Calu3 (cell line): Measurements from ENCODE around the gene S100A9. TPM values are rescaled to one million over a fixed set of nuclear protein-coding genes. Genes with fewer than 3 reads are reported as not detected.
A peak's percentile ranks its signal among the peaks of the same experiment; 100 is the strongest.

Source experiments
- BruUV-seq: library from RNA; stranded (reverse); fragments of 400-500 nt; replicated peaks from 2 replicates; lab custom pipeline; 2021; lab: Mats Ljungman, UMichigan
- CTCF ChIA-PET: fragments of 300-600 bp; sonication (Branson Sonifier 250); formaldehyde crosslinking; loops from one replicate; lab custom pipeline; 2022; ENCODE audit warnings: antibody characterized with exemption; lab: Charles Lee
- DNase-seq: peaks from one replicate; pipeline ENCODE4 v3.0.0; 2022
- H3K27ac Mint-ChIP-seq: one replicate; pipeline ENCODE4 v1.8.0; 2022; ENCODE audit warnings: mixed read lengths; ENCODE audit not compliant: unreplicated experiment
- H3K27me3 Mint-ChIP-seq: one replicate; pipeline ENCODE4 v1.8.0; 2022; ENCODE audit warnings: mixed read lengths; ENCODE audit not compliant: unreplicated experiment
- H3K36me3 Mint-ChIP-seq: one replicate; pipeline ENCODE4 v1.8.0; 2022; ENCODE audit warnings: mild to moderate bottlenecking, moderate library complexity, mixed read lengths; ENCODE audit not compliant: insufficient read depth, unreplicated experiment
- H3K4me1 Mint-ChIP-seq: one replicate; pipeline ENCODE4 v1.8.0; 2022; ENCODE audit warnings: mild to moderate bottlenecking, low read depth, mixed read lengths; ENCODE audit not compliant: unreplicated experiment
- H3K4me3 Mint-ChIP-seq: one replicate; pipeline ENCODE4 v1.8.0; 2022; ENCODE audit warnings: mild to moderate bottlenecking, low read depth, moderate library complexity, mixed read lengths; ENCODE audit not compliant: unreplicated experiment
- H3K9me3 Mint-ChIP-seq: one replicate; pipeline ENCODE4 v1.8.0; 2022; ENCODE audit warnings: low read depth, mixed read lengths; ENCODE audit not compliant: unreplicated experiment
- intact Hi-C: fragments of 100-400 bp; cut with micrococcal nuclease; formaldehyde crosslinking; loops from one replicate; pipeline ENCODE4 v1.10.0; 2022; ENCODE audit not compliant: unreplicated experiment
- total RNA-seq: library from RNA; stranded (reverse); gene quantifications from 2 replicates; pipeline ENCODE4 v1.2.3, GENCODE V29; 2022
- TF ChIP-seq, protein P1 (sequence below): fragments of 200-600 bp; IDR thresholded peaks from one replicate; pipeline ENCODE4 v1.8.0; 2022; ENCODE audit warnings: antibody characterized with exemption; ENCODE audit not compliant: unreplicated experiment

S100A9 gene
- total RNA-seq, 1 experiment from 2014 or later: 5.0 TPM

DNA sequence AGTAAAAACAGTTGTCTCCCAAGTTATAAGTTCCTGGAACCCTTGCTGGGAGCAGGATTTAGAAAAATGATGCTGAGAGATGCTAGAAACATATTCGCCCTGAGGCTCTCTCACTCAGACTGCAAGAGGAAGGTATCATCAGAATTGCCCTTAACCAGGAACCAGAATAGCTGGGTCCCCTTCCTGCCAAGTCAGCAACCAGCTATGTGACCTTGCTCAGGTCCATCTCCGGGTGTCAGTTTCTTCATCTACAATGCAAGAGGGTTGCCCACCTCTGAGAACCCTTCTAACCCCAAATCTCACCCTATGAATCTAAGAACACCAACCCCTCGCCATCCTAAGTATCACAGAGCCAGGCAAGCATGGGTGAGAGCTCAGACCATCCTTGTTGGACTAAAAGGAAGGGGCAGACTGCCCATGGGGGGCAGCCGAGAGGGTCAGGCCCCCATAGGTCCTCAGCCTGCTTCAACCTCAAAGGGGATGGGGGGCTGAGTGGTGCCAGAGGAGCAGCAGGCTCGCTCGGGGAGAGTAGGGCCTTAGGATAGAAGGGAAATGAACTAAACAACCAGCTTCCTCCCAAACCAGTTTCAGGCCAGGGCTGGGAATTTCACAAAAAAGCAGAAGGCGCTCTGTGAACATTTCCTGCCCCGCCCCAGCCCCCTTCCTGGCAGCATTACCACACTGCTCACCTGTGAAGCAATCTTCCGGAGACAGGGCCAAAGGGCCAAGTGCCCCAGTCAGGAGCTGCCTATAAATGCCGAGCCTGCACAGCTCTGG is 390 bp upstream of the S100A9 start:
- Mint-ChIP-seq H3K4me1 (peaks cover 33% of the 10 kb centered on the region), H3K4me3 (no peak overlapping the region), H3K36me3 (no peaks in the 10 kb centered on the region), H3K27ac (no peak overlapping the region), H3K9me3 (no peaks in the 10 kb centered on the region), H3K27me3 (peaks cover 44% of the 10 kb centered on the region)
- CTCF ChIA-PET: interaction anchor here (0.8 to 1.8 kb wide), 4 partner anchors 18 to 138 kb away, joined by 3 to 7 read pairs (median 5); partner anchors contain the start of gene S100A12
- no TSS peak for BruUV-seq
- peak; percentile 74 for DNase-seq
- intact Hi-C loops: loop anchor here (10.0 kb wide), 1 partner anchor 628 kb away; the partner anchor contains the start of gene RAB13
- TF ChIP-seq, protein P1, sequence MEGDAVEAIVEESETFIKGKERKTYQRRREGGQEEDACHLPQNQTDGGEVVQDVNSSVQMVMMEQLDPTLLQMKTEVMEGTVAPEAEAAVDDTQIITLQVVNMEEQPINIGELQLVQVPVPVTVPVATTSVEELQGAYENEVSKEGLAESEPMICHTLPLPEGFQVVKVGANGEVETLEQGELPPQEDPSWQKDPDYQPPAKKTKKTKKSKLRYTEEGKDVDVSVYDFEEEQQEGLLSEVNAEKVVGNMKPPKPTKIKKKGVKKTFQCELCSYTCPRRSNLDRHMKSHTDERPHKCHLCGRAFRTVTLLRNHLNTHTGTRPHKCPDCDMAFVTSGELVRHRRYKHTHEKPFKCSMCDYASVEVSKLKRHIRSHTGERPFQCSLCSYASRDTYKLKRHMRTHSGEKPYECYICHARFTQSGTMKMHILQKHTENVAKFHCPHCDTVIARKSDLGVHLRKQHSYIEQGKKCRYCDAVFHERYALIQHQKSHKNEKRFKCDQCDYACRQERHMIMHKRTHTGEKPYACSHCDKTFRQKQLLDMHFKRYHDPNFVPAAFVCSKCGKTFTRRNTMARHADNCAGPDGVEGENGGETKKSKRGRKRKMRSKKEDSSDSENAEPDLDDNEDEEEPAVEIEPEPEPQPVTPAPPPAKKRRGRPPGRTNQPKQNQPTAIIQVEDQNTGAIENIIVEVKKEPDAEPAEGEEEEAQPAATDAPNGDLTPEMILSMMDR: no peak

DNA sequence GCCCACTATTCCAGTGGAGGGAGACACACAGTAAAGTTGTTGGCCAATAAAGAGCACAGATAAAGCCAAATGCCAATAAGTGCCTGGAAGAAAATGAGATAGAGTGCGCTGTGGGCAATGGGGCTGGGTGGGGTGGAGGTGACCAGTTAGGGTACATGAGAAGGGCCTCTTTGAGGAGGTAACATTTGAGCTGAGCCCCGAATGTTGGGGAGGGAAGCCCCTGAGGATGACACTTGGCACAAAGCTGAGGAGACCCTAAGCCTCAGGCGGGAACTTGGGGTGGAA is 979 bp downstream of the S100A9 start:
- peaks cover 26% of the 10 kb centered on the region for H3K4me1 Mint-ChIP-seq
- no peaks in the 10 kb centered on the region for H3K9me3 Mint-ChIP-seq
- no peak overlapping the region for H3K27ac Mint-ChIP-seq
- no peak for DNase-seq
- no peak overlapping the region for H3K4me3 Mint-ChIP-seq
- intact Hi-C loops: loop anchor here (10.0 kb wide), 1 partner anchor 626 kb away; the partner anchor contains the start of gene RAB13
- H3K36me3 Mint-ChIP-seq: no peaks in the 10 kb centered on the region
- TF ChIP-seq, protein P1: no peak
- no TSS peak for BruUV-seq
- CTCF ChIA-PET: interaction anchor here (1.8 kb wide), 1 partner anchor 137 kb away, joined by 7 read pairs; no protein-coding TSS in a partner anchor
- H3K27me3 Mint-ChIP-seq: peaks cover 58% of the 10 kb centered on the region

DNA sequence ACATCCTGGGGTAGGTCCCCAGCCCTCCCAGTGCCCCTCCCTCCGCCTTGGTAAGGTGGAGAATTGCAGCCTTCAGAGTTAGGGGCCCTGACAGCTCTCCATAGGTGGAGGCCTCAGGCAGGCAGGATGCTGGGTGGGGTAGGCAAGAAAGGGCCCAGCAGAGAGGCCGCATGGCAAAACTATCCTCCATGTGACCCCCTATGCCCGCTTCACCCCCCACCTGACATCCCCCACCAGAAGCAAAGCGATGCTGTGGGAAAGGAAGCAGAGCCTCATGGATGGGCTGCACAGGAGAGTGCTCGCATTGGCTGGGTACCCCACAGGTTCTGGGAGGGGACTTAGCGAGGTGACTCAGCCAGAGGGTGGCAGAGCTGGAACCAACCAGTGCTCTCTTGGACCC is 1.6 kb downstream of the S100A9 start:
- Mint-ChIP-seq H3K27ac (no peak overlapping the region), H3K4me3 (no peak overlapping the region), H3K27me3 (peaks cover 62% of the 10 kb centered on the region), H3K36me3 (no peaks in the 10 kb centered on the region), H3K4me1 (peaks cover 26% of the 10 kb centered on the region), H3K9me3 (no peaks in the 10 kb centered on the region)
- DNase-seq: no peak
- TF ChIP-seq, protein P1: no peak
- BruUV-seq: no TSS peak
- intact Hi-C loops: loop anchor here (10.0 kb wide), 1 partner anchor 626 kb away; the partner anchor contains the start of gene RAB13
- CTCF ChIA-PET: interaction anchor here (0.7 kb wide), 1 partner anchor 432 kb away, joined by 3 read pairs; no protein-coding TSS in a partner anchor

DNA sequence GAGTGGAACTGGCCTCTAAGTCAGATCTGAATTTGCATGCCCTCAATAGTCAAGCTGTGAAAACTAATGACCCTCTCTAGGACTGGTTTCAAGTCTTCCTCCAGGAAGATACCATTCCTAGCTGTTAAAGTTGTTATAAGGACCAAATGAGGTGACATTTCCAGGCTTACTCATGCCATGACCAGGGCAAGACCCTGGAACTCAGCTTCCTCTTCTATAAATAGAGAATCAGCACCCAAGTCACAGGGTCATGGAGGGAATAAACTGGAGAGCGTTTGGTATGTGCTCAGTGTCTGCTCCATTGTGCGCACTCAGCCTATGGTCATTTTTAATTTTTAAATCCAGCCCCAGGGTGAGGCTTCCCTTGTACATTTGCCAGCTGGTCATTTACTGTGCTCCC is 2.5 kb downstream of the S100A9 start:
- Mint-ChIP-seq H3K27ac (no peak overlapping the region), H3K4me3 (no peak overlapping the region), H3K36me3 (no peaks in the 10 kb centered on the region), H3K27me3 (peaks cover 62% of the 10 kb centered on the region), H3K9me3 (no peaks in the 10 kb centered on the region), H3K4me1 (peaks cover 35% of the 10 kb centered on the region)
- intact Hi-C loops: no loop called here
- no peak for DNase-seq
- CTCF ChIA-PET: no interaction called here
- no TSS peak for BruUV-seq
- TF ChIP-seq, protein P1: no peak
